NCI-H187 treated with DMSO at 0.1 percent for 48 hours (cell line): Measurements from ENCODE around the gene RUFY2.
"Not testable (repeated sequence)": the region's sequence is repeated elsewhere in the genome, so short reads cannot be mapped to it uniquely, and the experiment has no call there.

Experiments used
- DNase-seq: peaks from one replicate; lab custom pipeline; 2025; lab: John Stamatoyannopoulos, UW

The RUFY2 gene, protein sequence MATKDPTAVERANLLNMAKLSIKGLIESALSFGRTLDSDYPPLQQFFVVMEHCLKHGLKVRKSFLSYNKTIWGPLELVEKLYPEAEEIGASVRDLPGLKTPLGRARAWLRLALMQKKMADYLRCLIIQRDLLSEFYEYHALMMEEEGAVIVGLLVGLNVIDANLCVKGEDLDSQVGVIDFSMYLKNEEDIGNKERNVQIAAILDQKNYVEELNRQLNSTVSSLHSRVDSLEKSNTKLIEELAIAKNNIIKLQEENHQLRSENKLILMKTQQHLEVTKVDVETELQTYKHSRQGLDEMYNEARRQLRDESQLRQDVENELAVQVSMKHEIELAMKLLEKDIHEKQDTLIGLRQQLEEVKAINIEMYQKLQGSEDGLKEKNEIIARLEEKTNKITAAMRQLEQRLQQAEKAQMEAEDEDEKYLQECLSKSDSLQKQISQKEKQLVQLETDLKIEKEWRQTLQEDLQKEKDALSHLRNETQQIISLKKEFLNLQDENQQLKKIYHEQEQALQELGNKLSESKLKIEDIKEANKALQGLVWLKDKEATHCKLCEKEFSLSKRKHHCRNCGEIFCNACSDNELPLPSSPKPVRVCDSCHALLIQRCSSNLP

DNA sequence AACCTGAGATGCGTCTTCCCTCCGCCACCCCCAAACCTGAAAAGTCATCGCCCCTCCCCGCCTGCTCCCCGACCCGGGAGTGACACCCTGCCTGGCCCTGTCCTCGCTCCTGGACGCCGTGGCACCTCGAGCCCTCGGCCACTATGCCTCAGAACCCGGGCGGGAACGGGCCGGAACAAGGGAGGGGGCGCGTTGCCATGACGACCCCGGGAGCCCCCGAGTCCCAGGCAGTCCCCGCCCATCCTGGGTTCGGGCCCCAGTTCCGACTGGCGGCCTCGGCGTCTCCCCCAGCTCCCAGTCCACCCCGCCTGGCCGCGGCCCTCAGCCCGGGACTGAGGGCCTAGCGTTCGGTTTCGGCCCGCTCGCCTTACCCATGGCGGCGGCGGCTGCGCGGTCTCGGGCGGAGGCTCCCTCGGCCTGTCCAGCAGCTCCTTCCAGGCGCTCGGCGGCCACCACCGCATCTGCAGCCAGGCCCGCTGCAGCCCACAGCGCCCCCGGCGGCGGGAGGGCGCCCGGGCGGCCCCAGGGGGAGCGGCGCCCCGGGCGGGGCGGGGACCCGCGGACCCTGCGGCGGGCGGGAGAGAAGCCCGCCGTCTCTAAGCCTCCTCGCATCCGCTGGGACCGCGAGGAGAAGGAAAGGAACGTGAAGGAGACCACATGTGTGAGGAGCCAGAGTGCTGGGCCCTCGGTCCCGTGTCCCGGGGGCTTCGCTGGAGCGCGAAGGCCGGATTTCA is at the start of gene RUFY2:
RUFY2 (minus strand) TSS at position 463 of the 734 bp plus-strand sequence; CDS start at position 375, 88 bp downstream.
- DNase-seq = no peak

DNA sequence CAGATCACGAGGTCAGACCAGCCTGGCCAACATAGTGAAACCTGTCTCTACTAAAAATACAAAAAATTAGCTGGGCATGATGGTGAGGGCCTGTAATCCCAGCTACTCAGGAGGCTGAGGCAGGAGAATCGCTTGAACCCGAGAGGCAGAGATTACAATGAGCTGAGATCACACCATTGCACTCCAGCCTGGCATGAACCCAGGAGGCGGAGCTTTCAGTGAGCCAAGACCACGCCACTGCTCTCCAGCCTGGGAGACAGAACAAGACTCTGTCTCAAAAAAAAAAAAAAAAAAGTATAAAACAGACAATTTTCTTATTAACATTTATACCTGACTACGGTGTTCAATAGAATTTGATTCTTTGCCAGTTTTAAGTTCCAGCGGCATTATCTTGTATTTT is 42.6 kb upstream of the RUFY2 start:
- not testable (repeated sequence) for DNase-seq

DNA sequence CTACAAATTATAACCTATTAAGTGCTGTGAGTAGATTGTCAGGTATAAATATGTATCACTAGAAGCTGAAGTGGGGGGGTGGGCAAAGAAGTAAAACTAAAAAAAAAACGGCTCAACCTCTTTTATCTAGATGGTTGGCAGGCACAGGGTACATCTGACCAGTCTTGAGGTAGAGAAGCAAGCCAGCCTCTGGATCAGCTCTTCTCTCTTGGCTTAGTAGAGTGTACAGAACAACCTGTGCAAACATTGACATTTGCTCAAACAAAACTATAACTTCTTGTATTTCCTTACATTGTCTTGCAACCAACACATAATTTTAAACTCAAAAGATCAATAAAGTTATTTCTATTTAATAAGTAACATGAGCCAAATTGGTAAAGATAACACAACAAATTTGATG is 39.1 kb upstream of the RUFY2 start:
- no peak for DNase-seq

DNA sequence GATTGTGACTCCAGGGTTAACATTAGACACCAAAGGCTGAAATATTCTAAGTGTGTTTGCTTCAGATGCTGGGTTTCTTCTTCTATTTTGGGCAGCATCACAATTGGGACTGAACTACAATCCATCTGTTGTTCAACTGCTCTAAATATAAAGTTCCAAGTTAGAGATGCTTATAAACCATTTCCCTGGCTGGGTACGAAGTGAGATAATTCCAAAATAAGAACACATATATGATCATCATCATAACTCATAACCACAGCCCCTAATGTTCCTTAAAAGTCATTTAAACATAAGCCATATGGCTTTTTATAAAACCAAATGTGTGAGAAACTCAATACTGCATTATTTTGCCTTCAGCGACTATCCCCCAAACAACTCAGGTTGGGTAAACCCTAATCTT is 35.9 kb upstream of the RUFY2 start:
- no peak for DNase-seq

DNA sequence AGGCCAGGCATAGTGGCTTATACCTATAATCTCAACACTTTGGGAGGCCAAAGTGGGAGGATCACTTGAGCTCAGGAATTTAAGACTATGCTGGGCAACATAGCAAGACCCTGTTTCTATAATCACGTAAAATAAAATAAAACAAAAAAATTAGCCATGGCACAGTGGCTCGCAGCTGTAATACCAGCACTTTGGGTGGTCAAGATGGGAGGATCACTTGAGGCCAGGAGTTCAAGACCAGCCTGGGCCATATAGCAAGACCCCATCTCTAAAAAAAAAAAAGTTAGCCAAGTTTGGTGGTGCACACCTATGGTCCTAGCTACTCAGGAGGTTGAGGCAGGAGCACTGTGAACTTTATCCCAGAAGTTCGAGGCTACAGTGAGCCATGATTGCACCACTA is 33.8 kb upstream of the RUFY2 start:
- DNase-seq = no peak

DNA sequence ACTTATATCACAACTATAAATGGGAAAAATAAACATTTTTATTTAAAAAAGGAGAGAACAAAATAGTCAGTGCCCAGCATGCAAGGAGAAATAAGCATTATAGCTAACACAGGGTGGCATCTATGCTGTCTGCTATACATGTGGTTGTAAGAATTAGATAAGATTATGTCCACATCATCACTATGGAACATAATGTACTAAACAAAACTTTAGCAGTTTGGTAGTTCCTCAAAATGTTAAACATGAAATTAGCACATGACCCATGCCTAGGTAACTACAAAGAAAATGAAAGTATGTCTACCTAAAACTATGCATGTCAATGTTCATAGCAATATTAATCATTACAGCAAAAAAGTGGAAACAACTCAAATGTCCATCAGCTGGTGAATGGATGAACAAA is 28.7 kb upstream of the RUFY2 start:
- no peak for DNase-seq

DNA sequence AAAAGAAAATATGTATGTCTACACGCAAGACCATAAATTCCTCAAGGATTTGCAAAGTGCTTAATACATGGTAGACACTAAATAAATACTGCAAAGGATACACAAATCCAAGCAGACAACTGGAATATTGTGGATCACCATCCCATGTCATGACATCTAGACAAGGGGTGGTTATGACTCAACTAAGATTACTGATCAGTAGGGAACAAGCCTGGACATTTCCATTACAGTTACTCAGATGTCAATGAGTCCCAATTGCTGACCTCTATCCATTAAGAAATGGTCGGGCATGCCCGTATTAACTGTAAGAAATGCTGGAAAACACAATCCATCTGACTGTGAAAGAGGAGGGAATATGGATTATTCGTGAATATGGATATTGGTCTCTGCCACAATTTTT is 27.6 kb upstream of the RUFY2 start:
- no peak for DNase-seq

DNA sequence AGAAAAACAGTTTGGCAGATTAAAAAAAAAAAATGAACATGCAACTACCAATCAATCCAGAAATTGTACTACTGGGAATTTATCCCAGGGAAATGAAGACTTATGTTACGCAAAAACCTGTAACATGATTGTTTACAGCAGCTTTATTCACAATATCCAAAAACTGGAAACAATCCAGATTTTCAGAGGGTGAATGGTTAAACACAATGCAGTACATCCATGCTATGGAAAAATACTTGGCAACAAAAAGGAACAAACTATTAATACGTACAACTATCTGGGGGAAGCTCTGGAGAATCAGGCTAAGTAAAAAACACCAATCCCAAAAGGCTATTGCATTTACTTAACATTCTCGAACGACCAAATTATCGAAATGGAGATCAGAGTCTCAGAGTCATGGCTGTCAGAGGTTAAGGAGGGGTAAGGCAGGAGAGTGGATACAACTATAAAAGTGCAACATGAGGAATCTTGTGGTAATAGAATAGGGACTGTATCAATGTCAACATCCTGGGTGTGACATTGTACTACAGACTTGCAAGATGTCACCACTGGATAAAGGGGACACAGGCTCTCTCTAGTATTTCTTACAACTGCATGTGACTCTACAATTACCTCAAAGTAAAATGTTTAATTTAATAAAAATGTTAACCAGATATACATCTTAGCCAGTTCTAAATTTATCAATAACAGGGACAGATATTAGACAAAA is 21.5 kb upstream of the RUFY2 start:
- DNase-seq = no peak

DNA sequence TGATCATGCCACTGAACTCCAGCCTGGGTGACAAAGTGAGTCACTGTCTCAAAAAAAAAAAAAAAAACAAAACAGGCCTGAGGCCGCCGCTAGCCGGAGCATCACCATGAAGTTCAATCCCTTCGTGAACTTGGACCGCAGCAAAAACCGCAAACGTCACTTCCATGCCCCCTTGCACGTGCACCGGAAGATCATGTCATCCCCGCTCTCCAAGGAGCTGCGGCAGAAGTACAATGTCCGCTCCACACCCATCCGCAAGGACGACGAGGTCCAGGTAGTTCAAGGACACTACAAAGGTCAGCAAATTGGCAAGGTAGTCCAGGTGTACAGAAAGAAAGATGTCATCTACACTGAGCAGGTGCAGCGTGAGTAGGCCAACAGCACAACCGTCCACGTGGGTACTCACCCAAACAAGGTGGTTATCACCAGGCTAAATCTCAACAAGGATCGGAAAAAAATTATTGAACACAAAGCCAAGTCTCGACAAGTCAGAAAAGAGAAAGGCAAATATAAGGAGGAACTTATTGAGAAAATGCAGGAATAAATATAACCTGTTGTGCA is 17.5 kb upstream of the RUFY2 start:
- no peak for DNase-seq

DNA sequence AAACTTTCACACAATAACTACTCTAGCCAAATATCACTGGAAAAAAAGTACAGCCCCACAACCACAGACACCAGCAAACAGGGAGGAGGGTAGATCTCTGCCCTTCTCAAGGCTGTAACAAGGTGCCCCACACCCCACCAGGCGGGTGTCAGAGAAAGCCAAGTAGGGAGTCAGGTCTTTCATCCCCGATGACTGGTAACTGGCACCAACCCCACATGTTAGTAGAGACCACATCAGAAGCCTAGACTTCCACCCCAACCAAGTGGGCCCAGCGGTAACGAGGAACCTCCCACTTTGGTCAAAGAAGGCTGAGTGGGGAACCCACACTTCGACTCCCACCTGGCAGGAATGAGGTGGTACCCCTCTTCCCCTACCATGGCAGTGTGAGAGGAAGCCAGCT is 16.4 kb upstream of the RUFY2 start:
- DNase-seq = no peak

DNA sequence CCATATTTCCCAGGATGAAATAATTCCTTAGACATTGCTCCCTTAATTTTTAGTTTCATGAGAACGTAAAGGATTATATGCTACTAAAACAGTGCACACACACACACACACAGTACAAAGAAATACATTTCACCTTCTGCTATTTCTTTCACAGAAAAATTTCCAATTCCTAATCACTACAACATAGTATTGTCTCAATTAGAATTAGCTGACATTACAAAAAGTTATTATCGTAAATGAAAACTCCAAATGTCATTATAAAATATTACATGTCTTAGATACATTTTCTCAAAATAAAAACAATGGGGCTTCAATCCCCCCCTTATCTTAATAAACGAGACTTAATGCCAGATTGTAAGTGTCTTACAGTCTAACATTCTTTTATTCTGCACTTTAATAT is 12.3 kb upstream of the RUFY2 start:
- no peak for DNase-seq

DNA sequence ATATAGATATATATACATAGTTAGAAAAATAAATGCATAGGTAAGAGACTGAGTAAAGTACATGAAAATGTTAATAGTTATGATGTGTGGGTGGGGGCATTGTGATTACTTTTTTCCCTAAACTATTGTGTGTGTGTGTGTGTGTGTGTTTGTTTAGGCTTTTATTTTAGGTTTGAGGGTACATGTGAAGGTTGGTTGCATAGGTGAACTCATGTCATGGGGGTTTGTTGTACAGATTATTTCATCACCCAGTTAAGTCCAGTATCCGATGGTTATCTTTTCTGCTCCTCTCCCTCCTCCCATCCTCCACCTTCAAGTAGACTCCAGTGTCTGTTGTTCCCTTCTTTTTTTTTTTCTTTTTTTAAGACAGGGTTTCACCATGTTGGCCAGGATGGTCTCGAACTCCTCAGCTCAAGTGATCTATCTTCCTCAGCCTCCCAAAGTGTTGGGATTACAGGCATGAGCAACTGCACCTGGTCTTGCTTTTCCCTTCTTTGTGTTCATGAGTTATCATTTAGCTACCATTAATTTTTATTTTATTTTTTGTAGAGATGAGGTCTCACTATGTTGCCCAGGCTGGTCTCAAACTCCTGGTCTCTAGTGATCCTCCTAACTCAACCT is 1.9 kb upstream of the RUFY2 start:
- no peak for DNase-seq

DNA sequence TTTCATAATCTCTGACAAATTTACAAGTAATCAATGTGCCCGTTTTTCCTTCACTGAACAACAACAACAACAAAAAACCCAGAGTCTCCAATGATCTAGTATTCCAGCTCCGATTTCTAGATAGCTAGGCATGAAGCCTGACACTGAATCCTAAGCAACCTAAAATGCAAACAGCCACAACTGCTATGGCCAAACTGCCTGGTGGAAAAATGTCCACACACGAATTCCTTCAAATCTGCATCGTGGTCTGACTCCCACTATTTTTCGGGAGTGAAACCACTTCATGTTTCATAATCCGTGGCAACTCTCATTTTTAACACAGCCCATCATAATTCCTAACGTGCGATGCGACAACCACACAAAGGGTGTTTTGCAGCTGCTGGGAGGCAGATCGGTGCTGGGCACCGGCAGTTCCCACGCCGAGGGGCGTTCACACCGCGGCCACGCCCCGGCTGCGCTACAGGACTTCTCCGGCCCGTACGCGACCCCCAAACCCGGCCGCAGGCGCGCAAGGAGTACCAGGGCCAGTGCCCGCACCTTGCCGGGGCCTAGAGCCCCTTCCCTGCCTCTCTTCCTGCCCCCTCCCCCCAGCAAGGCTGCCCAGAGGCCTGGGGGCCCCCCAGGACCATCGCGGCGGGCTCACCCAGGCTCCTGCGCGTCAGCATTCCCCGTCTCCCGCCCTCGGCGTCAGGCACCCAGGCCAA is 814 bp downstream of the RUFY2 start:
- DNase-seq = no peak

DNA sequence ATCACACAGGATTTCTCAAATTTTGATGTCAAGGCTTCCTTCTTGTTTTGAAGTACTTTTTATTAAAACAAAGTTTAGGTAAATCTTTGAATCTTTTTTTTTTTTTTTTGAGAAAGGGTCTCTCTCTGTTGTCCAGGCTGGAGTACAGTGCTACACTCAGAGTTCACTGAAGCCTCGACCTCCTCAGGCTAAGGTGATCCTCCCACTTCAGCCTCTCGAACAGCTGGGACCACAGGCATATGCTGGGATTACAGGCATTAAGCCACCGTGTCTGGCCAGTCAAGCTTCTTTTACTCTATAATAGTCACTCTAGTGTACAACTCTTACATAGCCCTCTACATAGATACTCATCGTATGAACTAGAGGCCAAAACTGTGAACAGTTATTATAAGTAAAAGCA is 3.4 kb downstream of the RUFY2 start:
- DNase-seq = no peak

DNA sequence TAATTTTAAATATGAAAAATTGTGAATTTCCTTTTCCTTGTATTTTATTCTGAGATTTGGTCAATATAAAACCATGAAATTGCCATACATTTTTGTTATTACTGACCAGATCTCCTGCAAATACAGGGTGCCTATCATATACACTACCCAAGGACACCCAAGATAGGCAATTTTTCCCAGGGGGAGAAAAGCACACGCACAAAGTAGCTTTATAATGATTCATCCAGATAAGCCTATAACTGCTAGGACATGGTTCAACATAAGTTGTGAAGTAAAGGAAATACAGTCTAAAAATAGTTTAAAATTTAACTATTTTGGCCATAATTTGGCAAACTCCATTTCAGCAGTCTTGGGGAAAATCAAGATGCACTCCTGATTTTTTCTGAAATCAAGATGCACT is 4.8 kb downstream of the RUFY2 start:
- no peak for DNase-seq

DNA sequence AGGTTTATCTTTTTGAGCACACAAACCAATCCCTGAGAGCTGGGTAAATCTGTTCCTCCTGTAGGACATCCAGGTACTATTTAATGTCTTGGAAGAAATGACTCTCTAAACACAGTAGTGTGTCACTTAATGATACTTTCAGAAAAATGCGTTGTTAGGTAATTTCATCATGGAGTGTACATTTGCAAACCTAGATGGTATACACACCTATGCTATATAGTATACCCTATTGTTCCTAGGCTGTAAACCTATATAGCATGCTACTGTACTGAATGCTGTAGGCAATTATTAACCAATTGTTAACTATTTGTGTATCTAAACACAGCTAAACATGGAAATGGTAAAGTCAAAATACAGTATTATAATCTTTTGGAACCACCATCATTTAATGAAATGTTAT is 10.1 kb downstream of the RUFY2 start:
- DNase-seq = no peak

DNA sequence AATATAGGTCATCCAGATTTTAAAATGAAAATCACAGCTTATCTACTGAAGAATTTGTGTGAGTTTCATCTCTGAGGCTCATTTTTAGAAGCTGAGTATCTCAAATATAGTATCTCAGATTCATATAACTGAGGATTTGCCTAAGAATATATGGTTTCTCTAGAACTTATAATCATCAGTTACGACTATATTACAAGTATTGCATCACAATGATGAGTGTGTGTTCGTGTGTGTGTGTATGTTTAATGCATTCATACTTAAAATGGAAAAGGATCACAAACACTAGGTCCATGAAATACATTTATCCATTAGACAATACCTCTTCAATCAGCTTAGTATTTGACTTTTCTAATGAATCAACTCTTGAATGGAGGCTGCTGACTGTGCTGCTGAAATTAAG is 21.3 kb downstream of the RUFY2 start:
- DNase-seq = no peak

DNA sequence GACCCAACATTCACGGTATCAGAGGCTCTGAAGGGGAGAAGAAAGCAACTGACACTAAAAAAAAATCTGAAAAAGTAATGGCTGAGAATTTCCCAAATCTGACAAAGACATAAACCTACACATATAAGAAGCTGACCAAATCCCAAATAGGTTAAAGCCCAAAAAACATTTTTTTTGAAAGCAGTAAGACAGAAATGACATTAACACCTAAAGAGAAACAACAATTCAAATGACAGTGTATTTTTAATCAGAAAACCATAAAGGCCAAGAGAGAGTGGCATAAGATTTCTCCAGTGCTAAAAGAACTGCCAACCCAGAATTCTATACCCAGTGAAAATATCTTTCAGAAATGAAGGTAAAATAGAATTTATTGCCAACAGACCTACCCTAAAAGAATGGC is 35.5 kb downstream of the RUFY2 start:
- no peak for DNase-seq

DNA sequence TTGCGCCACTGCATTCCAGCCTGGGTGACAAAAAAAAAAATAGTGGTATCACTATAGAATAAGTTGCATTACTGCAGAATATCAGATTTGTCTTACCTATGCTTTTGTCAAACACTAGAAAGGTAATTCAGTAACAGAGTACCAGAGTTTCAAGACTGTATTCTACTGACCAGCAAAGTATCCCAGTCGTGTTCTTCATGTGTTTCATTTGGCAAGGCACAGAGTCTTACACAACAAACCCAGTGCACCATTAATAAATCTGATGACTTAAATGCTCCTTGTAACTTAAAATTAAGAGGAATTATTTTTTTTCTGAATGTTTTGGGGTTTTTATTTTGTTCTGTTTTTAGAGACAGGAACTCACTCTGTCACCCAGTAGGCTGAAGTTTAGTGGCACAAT is 40.0 kb downstream of the RUFY2 start:
- DNase-seq = no peak

DNA sequence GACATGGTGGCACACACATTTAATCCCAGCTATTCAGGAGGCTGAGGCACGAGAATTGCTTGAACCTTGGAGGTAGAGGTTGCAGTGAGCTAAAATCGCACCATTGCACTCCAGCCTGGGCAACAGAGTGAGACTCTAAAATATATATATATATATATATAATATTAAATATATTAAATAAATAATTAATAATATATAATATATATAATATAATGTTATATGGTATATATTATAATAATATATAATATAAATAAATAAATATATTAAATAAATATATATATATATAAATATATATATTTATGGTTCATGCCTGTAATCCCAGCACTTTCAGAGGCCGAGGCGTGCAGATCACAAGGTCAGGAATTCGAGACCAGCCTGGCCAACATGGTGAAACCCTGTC is 40.5 kb downstream of the RUFY2 start:
- DNase-seq = no peak

DNA sequence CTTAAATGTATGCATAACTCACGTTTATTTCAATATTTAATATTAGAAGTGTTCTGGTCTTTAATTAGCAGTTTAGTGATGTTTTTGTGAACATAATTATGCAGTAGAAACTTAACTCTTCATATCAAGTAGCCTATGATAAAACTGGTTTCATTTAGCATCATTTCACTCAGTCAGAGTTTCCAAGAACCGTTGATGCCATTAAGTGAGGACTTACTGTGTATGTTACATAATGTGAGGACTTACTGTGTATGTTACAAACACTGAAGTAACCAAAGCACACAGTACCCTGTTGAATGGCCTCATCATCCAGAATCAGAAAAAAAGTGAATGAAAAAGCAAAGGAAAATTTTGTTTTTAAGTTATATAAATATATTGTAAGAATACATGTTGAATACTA is 41.5 kb downstream of the RUFY2 start:
- no peak for DNase-seq
